ENCODE results near the gene GOLGA8S. TPM values are rescaled to one million over a fixed set of nuclear protein-coding genes. Genes with fewer than 3 reads are reported as not detected.
"Not testable (repeated sequence)": the region's sequence is repeated elsewhere in the genome, so short reads cannot be mapped to it uniquely, and the experiment has no call there.

The GOLGA8S gene
- total RNA-seq, 1 donor from 2014 or later: not detected

GRCh38 chr15:23387621-23388190 is 33.2 kb downstream of the GOLGA8S start:
- TF ChIP-seq CTCF (IDR thresholded peaks at IDR 0.05; ENCODE audit: insufficient read depth, low read length, poor library complexity, severe bottlenecking): no peak
- no peak for DNase-seq (ENCODE audit: low read depth)
- no peaks in the 10 kb centered on the region for H3K36me3 ChIP-seq (ENCODE audit: control insufficient read depth, insufficient read depth, low read length)
- no peaks in the 10 kb centered on the region for H3K27me3 ChIP-seq (ENCODE audit: control insufficient read depth, insufficient read depth, low read length)
- no peak overlapping the region for H3K4me3 ChIP-seq (ENCODE audit: low read depth, low read length)

- H3K27me3 ChIP-seq (ENCODE audit: control insufficient read depth, insufficient read depth, low read length): no peaks in the 10 kb centered on the region
- H3K4me3 ChIP-seq (ENCODE audit: low read depth, low read length): no peak overlapping the region
- no peaks in the 10 kb centered on the region for H3K36me3 ChIP-seq (ENCODE audit: control insufficient read depth, insufficient read depth, low read length)
- DNase-seq (ENCODE audit: low read depth): no peak
- no peak for TF ChIP-seq CTCF (IDR thresholded peaks at IDR 0.05; ENCODE audit: insufficient read depth, low read length, poor library complexity, severe bottlenecking)
Measured at GRCh38 chr15:23395030-23395692, 40.6 kb downstream of the GOLGA8S start.

GRCh38 chr15:23395832-23396231 is 41.3 kb downstream of the GOLGA8S start:
- DNase-seq (ENCODE audit: low read depth): no peak
- Histone ChIP-seq H3K36me3 (ENCODE audit: control insufficient read depth, insufficient read depth, low read length) (no peaks in the 10 kb centered on the region), H3K27me3 (ENCODE audit: control insufficient read depth, insufficient read depth, low read length) (no peaks in the 10 kb centered on the region), H3K4me3 (ENCODE audit: low read depth, low read length) (no peak overlapping the region)
- no peak for TF ChIP-seq CTCF (IDR thresholded peaks at IDR 0.05; ENCODE audit: insufficient read depth, low read length, poor library complexity, severe bottlenecking)

- no peak for TF ChIP-seq CTCF (IDR thresholded peaks at IDR 0.05; ENCODE audit: insufficient read depth, low read length, poor library complexity, severe bottlenecking)
- DNase-seq (ENCODE audit: low read depth): no peak
- no peaks in the 10 kb centered on the region for H3K36me3 ChIP-seq (ENCODE audit: control insufficient read depth, insufficient read depth, low read length)
- H3K27me3 ChIP-seq (ENCODE audit: control insufficient read depth, insufficient read depth, low read length): no peaks in the 10 kb centered on the region
- no peak overlapping the region for H3K4me3 ChIP-seq (ENCODE audit: low read depth, low read length)
Measured at GRCh38 chr15:23397779-23398178, 43.2 kb downstream of the GOLGA8S start.

- not testable (repeated sequence) for H3K27me3 ChIP-seq (ENCODE audit: control insufficient read depth, insufficient read depth, low read length); DNase-seq (ENCODE audit: low read depth); H3K4me3 ChIP-seq (ENCODE audit: low read depth, low read length); H3K36me3 ChIP-seq (ENCODE audit: control insufficient read depth, insufficient read depth, low read length)
Measured at GRCh38 chr15:23398357-23398756, 43.8 kb downstream of the GOLGA8S start.

- not testable (repeated sequence) for DNase-seq (ENCODE audit: low read depth); H3K4me3 ChIP-seq (ENCODE audit: low read depth, low read length); H3K27me3 ChIP-seq (ENCODE audit: control insufficient read depth, insufficient read depth, low read length); H3K36me3 ChIP-seq (ENCODE audit: control insufficient read depth, insufficient read depth, low read length)
Measured at GRCh38 chr15:23399207-23399606, 44.7 kb downstream of the GOLGA8S start.

GRCh38 chr15:23401627-23402026 is 47.1 kb downstream of the GOLGA8S start:
- Histone ChIP-seq H3K4me3 (ENCODE audit: low read depth, low read length) (no peak overlapping the region), H3K36me3 (ENCODE audit: control insufficient read depth, insufficient read depth, low read length) (no peaks in the 10 kb centered on the region)
- TF ChIP-seq CTCF (IDR thresholded peaks at IDR 0.05; ENCODE audit: insufficient read depth, low read length, poor library complexity, severe bottlenecking): no peak

More at GRCh38 chr15:23401627-23402026, 47.1 kb downstream of the GOLGA8S start:
- no peak for DNase-seq (ENCODE audit: low read depth)
- no peaks in the 10 kb centered on the region for H3K27me3 ChIP-seq (ENCODE audit: control insufficient read depth, insufficient read depth, low read length)

All from kidney epithelial cell (primary cell).